ENCODE measurements around the gene BBS1.

DNA sequence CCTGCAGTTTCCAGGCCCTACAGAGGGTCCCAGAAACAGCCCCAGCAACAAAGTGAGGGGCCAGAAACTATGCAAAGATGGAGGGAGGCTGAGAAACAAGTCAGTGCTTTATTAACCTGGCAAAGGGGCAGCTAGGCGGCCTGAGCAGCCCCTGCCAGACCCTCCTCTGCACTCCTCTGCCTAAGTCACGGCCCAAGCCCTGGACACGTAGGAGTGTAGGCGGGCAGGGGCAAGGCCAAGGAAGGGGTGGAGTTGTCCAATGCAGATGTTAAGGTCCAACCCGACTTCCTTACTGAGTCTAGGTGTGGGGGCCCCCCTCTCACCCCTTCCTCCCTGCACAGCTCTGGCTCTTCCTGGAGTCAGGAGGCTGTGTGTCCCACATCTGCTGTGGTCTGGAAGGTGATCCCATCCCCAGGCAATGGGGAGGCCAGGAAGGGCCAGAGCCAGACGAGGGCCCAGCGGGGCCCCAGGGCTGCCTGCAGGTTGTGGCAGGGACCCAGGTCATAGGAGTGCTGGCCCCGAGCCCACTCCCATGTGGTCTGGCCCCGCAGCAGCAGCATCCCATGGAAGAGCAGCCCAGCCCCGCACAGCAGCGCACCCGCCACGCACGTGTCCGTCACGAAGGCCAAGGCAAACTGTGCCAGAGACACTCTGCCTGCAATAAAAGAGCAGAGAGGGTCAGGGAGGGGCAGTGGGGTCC, 28.9 kb downstream of the BBS1 start:
- TF ChIP-seq, protein P1, sequence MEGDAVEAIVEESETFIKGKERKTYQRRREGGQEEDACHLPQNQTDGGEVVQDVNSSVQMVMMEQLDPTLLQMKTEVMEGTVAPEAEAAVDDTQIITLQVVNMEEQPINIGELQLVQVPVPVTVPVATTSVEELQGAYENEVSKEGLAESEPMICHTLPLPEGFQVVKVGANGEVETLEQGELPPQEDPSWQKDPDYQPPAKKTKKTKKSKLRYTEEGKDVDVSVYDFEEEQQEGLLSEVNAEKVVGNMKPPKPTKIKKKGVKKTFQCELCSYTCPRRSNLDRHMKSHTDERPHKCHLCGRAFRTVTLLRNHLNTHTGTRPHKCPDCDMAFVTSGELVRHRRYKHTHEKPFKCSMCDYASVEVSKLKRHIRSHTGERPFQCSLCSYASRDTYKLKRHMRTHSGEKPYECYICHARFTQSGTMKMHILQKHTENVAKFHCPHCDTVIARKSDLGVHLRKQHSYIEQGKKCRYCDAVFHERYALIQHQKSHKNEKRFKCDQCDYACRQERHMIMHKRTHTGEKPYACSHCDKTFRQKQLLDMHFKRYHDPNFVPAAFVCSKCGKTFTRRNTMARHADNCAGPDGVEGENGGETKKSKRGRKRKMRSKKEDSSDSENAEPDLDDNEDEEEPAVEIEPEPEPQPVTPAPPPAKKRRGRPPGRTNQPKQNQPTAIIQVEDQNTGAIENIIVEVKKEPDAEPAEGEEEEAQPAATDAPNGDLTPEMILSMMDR (conservative IDR thresholded peaks at IDR 0.05; ENCODE audit: low read length), result no peak
- TF ChIP-seq EZH2phosphoT487 (IDR thresholded peaks at IDR 0.05; ENCODE audit: borderline replicate concordance, low read depth, low read length), result no peak
